ENCODE data around the gene LRRC63. TPM values are rescaled to one million over a fixed set of nuclear protein-coding genes. Genes with fewer than 3 reads are reported as not detected.

The LRRC63 gene
- total RNA-seq, 1 donor from 2014 or later: 0.42 TPM

DNA sequence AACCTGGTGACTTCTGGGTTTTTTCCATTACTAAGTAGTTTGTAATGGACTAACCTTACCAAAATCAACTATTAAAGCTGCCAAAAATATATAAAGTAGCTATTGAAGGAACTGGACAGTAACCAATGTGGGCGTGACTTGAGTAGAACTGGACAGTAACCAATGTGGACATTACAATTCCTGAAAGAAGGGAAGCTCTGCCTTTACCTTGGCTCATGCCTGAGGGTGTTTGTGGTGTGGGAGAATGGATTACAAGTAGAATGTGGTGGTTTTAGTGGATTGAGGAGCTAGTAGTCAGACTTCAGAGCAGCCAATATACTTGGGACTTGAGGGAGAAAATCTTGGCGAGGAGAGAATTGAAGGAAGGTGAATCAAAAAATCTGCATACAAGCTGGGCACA, 17.5 kb downstream of the LRRC63 start:
- H3K27me3 ChIP-seq (ENCODE audit: control insufficient read depth, insufficient read depth, low read length): no peaks in the 10 kb centered on the region
- no peaks in the 10 kb centered on the region for H3K36me3 ChIP-seq (ENCODE audit: control insufficient read depth, insufficient read depth, low read length)
- DNase-seq (ENCODE audit: low read depth): no peak
- TF ChIP-seq, protein P1, sequence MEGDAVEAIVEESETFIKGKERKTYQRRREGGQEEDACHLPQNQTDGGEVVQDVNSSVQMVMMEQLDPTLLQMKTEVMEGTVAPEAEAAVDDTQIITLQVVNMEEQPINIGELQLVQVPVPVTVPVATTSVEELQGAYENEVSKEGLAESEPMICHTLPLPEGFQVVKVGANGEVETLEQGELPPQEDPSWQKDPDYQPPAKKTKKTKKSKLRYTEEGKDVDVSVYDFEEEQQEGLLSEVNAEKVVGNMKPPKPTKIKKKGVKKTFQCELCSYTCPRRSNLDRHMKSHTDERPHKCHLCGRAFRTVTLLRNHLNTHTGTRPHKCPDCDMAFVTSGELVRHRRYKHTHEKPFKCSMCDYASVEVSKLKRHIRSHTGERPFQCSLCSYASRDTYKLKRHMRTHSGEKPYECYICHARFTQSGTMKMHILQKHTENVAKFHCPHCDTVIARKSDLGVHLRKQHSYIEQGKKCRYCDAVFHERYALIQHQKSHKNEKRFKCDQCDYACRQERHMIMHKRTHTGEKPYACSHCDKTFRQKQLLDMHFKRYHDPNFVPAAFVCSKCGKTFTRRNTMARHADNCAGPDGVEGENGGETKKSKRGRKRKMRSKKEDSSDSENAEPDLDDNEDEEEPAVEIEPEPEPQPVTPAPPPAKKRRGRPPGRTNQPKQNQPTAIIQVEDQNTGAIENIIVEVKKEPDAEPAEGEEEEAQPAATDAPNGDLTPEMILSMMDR (IDR thresholded peaks at IDR 0.05; ENCODE audit: insufficient read depth, low read length, poor library complexity, severe bottlenecking): no peak
- no peak overlapping the region for H3K4me3 ChIP-seq (ENCODE audit: low read depth, low read length)

DNA sequence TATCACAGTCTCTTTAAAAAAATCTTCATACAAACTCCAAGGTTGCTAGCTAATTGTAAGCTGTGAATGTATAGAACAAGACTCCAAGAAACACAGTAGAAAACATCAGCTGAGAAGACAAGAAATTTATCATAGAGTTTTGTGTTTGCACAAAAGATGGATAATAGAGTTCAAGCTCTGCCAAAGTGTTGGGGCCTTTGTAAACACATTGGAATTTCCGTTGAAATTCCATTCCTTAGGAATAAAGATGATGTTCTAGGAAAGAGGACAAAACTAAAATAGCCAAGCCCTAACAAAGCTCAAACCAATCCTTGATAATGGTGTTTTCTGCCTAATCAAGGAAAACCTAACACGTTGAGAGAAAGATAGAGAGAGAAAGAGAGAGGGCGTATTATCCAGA, 20.6 kb downstream of the LRRC63 start:
- Histone ChIP-seq H3K4me3 (ENCODE audit: low read depth, low read length) (no peak overlapping the region), H3K36me3 (ENCODE audit: control insufficient read depth, insufficient read depth, low read length) (no peaks in the 10 kb centered on the region), H3K27me3 (ENCODE audit: control insufficient read depth, insufficient read depth, low read length) (no peaks in the 10 kb centered on the region)
- no peak for DNase-seq (ENCODE audit: low read depth)
- TF ChIP-seq, protein P1 (IDR thresholded peaks at IDR 0.05; ENCODE audit: insufficient read depth, low read length, poor library complexity, severe bottlenecking): no peak

- TF ChIP-seq, protein P1 (IDR thresholded peaks at IDR 0.05; ENCODE audit: insufficient read depth, low read length, poor library complexity, severe bottlenecking): no peak
- Histone ChIP-seq H3K27me3 (ENCODE audit: control insufficient read depth, insufficient read depth, low read length) (no peaks in the 10 kb centered on the region), H3K36me3 (ENCODE audit: control insufficient read depth, insufficient read depth, low read length) (no peaks in the 10 kb centered on the region), H3K4me3 (ENCODE audit: low read depth, low read length) (no peak overlapping the region)
- DNase-seq (ENCODE audit: low read depth): no peak
These were observed 23.6 kb downstream of the LRRC63 start for GRCh38 chr13:46235286-46235685.

GRCh38 chr13:46265292-46265691, 53.6 kb downstream of the LRRC63 start:
- Histone ChIP-seq H3K4me3 (ENCODE audit: low read depth, low read length) (no peak overlapping the region), H3K27me3 (ENCODE audit: control insufficient read depth, insufficient read depth, low read length) (no peaks in the 10 kb centered on the region), H3K36me3 (ENCODE audit: control insufficient read depth, insufficient read depth, low read length) (no peaks in the 10 kb centered on the region)
- no peak for DNase-seq (ENCODE audit: low read depth)
- TF ChIP-seq, protein P1 (IDR thresholded peaks at IDR 0.05; ENCODE audit: insufficient read depth, low read length, poor library complexity, severe bottlenecking): no peak

GRCh38 chr13:46267166-46267565, 55.4 kb downstream of the LRRC63 start:
- DNase-seq (ENCODE audit: low read depth): no peak
- TF ChIP-seq, protein P1 (IDR thresholded peaks at IDR 0.05; ENCODE audit: insufficient read depth, low read length, poor library complexity, severe bottlenecking): no peak
- H3K36me3 ChIP-seq (ENCODE audit: control insufficient read depth, insufficient read depth, low read length): no peaks in the 10 kb centered on the region
- H3K27me3 ChIP-seq (ENCODE audit: control insufficient read depth, insufficient read depth, low read length): no peaks in the 10 kb centered on the region
- no peak overlapping the region for H3K4me3 ChIP-seq (ENCODE audit: low read depth, low read length)

DNA sequence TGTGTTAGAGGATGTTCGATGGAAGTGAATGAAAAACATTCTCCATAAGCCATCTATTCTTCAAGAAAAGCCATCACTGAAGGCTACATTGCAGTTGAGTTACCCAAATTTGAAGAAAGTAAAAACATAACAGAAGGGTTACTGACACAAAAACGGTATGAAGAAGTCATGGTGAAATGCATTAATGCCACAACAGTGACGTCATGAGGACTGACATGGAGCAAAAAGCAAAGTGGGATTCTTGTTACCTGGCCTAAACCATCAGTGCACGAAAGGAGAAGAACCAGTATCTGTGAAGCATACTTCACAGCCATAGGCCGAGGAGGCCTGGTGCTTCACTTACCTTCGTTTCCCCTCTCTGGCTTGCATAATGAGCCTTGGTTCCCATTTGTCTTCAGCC, 58.7 kb downstream of the LRRC63 start:
- no peak for DNase-seq (ENCODE audit: low read depth)
- Histone ChIP-seq H3K4me3 (ENCODE audit: low read depth, low read length) (no peak overlapping the region), H3K27me3 (ENCODE audit: control insufficient read depth, insufficient read depth, low read length) (no peaks in the 10 kb centered on the region), H3K36me3 (ENCODE audit: control insufficient read depth, insufficient read depth, low read length) (no peaks in the 10 kb centered on the region)
- TF ChIP-seq, protein P1 (IDR thresholded peaks at IDR 0.05; ENCODE audit: insufficient read depth, low read length, poor library complexity, severe bottlenecking): no peak
